Gastrocnemius medialis (tissue), 4 donors: Measurements from ENCODE around the gene C1QTNF8.

Source experiments
- CTCF ChIP-seq, 5 experiments: fragments of 450-650 bp in 3 of 5; fragments of 200-600 bp in 2 of 5; sonication (generic) in 2 of 5; IDR thresholded peaks in 4 of 5; conservative IDR thresholded peaks in 1 of 5; 1 replicate in 4 of 5; 2 replicates in 1 of 5; pipeline ENCODE4 v1.5.1; 2016 to 2019; ENCODE audit warnings: antibody characterized with exemption in 5 of 5, mild to moderate bottlenecking in 3 of 5, moderate library complexity in 3 of 5
- POLR2A ChIP-seq, 2 donors: fragments of 450-650 bp; IDR thresholded peaks; one replicate each; pipeline ENCODE4 v1.6.1; 2017; ENCODE audit warnings: antibody characterized with exemption in 2 of 2, mild to moderate bottlenecking in 2 of 2, moderate library complexity in 2 of 2

DNA sequence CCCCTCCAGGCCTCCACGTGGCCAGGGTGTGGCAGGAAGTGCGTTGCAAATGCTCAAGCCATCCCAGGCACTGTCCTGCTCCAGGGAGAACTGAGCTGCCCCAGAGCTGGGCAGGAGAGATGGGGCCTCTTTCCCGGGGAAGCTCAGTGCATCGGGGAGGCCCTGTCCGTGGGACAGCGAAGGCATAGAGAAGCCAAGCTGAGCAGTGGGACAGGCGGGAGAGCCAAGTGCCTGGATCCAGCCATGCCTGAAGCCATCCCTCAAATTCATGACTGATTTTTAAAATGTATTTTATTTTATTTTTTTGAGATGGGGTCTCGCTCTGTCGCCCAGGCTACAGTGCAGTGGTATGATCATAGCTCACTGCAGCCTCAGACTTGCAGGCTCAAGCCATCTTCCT lies 48.9 kb downstream of the C1QTNF8 start:
- TF ChIP-seq CTCF (IDR thresholded peaks at IDR 0.05 in 4 of 5, conservative IDR thresholded peaks at IDR 0.05 in 1 of 5): no peak
- no peak for TF ChIP-seq POLR2A (IDR thresholded peaks at IDR 0.05)
